Measurements from ENCODE around the gene RAB44.

RAB44 gene

GRCh38 chr6:36752886-36753506, 55.4 kb downstream of the RAB44 start:
- ChIA-PET CTCF (interaction anchor here (0.8 to 1.6 kb wide), 3 partner anchors 9 to 29 kb away, joined by 3 to 8 read pairs (median 5); no protein-coding TSS in a partner anchor), POLR2A (ENCODE audit: low non-redundant PET) (interaction anchor here (0.6 kb wide), 1 partner anchor 21 kb away, joined by 4 read pairs; no protein-coding TSS in a partner anchor)
- no peak for DNase-seq (ENCODE audit: low spot score)
- no peak overlapping the region for H3K27ac ChIP-seq
- no peak for TF ChIP-seq CTCF (conservative IDR thresholded peaks at IDR 0.05; ENCODE audit: low read depth)

DNA sequence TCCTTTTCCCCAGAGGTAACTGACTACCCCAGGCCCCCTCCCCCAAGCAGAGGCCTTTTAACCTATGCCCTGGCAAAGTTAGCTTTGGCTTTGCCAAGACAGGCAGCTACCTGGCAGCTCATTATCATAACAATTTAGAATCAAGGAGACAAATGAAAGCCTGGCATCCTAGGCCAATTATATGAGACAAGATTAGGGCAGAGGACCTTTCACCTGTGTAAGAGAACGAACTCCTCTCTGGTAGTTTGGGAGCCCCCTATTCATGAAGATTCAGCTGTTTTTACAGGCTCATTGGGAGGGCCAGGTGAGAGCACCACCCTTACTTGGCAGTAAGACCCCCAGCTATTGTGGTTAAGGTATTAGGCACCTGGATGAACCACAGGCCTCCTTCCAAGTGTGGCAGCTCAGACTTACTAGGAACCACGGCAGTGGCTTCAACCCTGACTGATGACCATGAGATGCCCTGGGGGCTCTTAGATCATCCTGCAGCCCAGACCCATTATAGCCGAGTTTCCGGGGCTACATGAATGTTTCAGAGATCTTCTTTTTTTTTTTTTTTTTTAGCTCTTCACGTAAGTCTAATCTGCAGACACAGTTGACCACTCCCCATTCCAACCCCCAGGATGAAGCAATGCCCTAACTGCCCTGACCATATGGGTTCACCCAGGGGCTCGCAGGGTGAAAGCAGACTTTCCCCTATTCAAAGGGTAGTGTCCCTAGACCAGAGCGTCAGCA, 56.2 kb downstream of the RAB44 start:
- no peak overlapping the region for H3K27ac ChIP-seq
- CTCF ChIA-PET, result interaction anchor here (1.0 to 1.6 kb wide), 2 partner anchors 8 to 73 kb away, joined by 5 to 8 read pairs; no protein-coding TSS in a partner anchor
- DNase-seq (ENCODE audit: low spot score), result no peak
- TF ChIP-seq CTCF (conservative IDR thresholded peaks at IDR 0.05; ENCODE audit: low read depth), result no peak
- POLR2A ChIA-PET (ENCODE audit: low non-redundant PET), result interaction anchor here (0.6 kb wide), 1 partner anchor 20 kb away, joined by 4 read pairs; no protein-coding TSS in a partner anchor

DNA sequence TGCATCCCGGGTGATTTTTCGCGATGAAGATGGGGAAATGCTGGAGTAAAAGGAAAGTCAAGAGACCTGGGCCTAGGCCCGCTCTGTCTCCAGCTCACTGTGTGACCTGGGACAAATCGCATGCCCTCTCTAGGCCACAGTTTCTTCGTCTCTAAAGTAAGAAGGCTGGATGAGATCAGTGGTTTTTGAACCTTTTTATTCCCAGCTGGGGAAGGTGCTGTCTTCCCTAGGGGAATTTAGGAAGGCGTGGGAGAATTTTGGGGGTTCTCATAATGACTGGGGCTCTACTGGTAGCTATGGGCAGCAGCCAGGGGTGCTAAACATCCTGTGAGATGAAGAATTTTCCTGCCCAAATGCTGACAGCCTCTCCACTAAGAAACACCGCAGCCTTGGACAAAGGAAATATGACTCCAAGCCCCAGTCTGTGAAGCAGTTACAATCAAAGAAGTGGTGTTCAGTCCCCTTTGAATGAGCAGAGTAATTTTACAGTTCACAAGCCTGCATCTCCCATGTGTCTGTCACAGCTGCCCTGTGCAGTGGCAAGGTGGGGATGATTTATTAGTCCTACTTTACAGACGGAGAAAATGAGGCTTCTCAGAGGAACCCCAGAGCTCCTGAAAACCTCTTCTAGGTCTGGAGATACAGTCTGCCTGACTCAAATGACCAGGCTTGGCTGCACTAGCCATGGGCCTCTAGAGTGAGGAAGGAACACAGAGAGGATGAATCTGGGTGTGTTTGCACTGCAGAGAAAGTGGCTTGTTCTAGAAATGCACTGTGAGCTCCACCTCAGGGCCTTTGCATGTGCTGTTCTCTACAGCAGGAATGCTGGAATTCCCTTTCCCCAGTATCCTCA, 57.2 kb downstream of the RAB44 start:
- ChIA-PET CTCF (interaction anchor here (0.5 to 1.0 kb wide), 6 partner anchors 28 to 417 kb away, joined by 3 to 5 read pairs (median 4); no protein-coding TSS in a partner anchor), POLR2A (ENCODE audit: low non-redundant PET) (no interaction called here)
- no peak for TF ChIP-seq CTCF (conservative IDR thresholded peaks at IDR 0.05; ENCODE audit: low read depth)
- DNase-seq (ENCODE audit: low spot score), result no peak
- no peak overlapping the region for H3K27ac ChIP-seq

DNA sequence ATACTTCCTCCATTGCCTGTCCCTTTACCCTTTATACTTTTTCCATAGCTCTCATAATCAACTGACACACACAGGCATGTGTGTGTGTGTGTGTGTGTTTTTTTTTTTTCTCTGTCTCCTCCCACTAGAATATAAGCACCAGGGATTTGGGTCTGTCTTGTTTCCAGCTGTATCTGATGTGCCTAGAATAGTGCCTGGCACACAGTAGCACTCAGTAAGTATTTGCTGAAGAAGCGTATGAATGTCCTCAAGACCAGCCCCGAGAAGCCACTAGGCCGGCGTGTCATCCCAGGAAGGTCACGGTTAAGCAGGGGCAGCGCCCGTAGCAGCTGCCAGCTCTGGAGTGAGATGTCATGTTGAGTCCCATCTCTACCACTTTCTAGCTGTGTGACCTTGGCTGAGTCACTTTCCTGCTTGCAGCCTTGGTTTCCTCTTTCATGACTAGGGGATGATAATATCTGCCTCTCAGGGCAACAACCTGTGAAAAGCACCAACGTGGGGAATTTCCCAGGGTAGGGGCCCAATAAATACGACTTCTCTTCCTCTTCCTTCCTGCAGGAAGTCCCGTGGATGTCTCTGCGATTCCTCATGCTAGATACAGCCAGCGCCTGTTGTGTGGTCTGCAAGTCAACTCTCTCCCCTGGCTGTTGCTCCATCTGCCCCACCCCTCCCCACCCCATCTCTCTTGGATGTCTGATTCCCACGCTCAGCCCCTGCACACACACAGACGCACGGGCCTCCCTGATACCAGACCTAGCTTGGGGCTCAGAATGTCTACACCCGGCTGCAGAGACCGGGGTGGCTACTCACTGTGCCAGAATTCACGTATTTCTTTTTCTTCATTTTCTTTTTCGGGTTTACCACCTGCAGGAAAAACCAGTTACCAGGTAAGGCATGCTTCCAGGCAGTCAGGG, 58.1 kb downstream of the RAB44 start:
- POLR2A ChIA-PET (ENCODE audit: low non-redundant PET), result no interaction called here

DNA sequence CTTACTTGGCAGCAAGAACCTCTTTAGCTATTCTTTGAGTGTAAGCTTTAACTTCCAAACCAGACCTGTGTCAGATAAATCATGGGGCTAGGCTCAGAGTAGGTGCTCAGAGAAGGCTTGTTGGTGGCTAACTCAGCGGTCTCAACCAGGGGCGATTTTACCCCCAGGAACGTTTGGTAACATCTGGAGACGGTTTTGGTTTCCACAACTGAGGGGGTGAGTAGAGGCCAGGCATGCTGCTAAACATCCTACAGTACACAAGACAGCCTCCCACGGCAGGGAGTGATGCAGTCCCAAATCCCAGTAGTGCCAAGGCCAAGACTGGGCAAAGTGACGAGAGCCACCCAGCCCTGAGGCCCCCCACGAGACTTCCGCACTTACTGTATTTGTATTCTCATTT, 59.2 kb downstream of the RAB44 start:
- TF ChIP-seq CTCF (conservative IDR thresholded peaks at IDR 0.05; ENCODE audit: low read depth), result no peak
- CTCF ChIA-PET, result interaction anchor here (0.7 kb wide), 1 partner anchor 142 kb away, joined by 3 read pairs; no protein-coding TSS in a partner anchor
- no peak overlapping the region for H3K27ac ChIP-seq

More for the DNA sequence above, 58.1 kb downstream of the RAB44 start:
- no peak overlapping the region for H3K27ac ChIP-seq
- DNase-seq (ENCODE audit: low spot score), result peak; percentile 49
- no peak for TF ChIP-seq CTCF (conservative IDR thresholded peaks at IDR 0.05; ENCODE audit: low read depth)
- CTCF ChIA-PET, result interaction anchor here (0.5 to 0.8 kb wide), 6 partner anchors 9 to 416 kb away, joined by 3 to 4 read pairs (median 4); no protein-coding TSS in a partner anchor

More for the DNA sequence above, 59.2 kb downstream of the RAB44 start:
- POLR2A ChIA-PET (ENCODE audit: low non-redundant PET), result no interaction called here
- DNase-seq (ENCODE audit: low spot score), result no peak
